WTC11 (cell line): ENCODE measurements around the gene NAT8L. TPM values are rescaled to one million over a fixed set of nuclear protein-coding genes. Genes with fewer than 3 reads are reported as not detected.

Experiments used
- ATAC-seq: fragments of 200-7000 bp; cut with Tn5 transposase; 2 replicates; pipeline ENCODE4 v1.10.0; 2021; ENCODE audit warnings: mild to moderate bottlenecking, moderate library complexity
- CTCF ChIA-PET: fragments of 300-600 bp; sonication (Branson Sonifier 250); formaldehyde crosslinking; loops from one replicate; lab custom pipeline; 2021; ENCODE audit warnings: antibody characterized with exemption; lab: Charles Lee
- POLR2A ChIA-PET: fragments of 350-600 bp; sonication (Branson Sonifier 250); formaldehyde crosslinking; loops from one replicate; lab custom pipeline; 2021; ENCODE audit warnings: antibody characterized with exemption; lab: Charles Lee
- DNase-seq: peaks from one replicate; pipeline ENCODE4 v3.0.0; 2021; ENCODE audit warnings: low spot score
- H3K27ac Mint-ChIP-seq: 2 replicates; pipeline ENCODE4 v1.8.0; 2021; ENCODE audit warnings: mixed read lengths
- H3K27me3 Mint-ChIP-seq: 2 replicates; pipeline ENCODE4 v1.8.0; 2021; ENCODE audit warnings: low read depth, mild to moderate bottlenecking, moderate library complexity, mixed read lengths
- H3K36me3 Mint-ChIP-seq: 2 replicates; pipeline ENCODE4 v1.8.0; 2021; ENCODE audit warnings: mixed read lengths
- H3K4me1 Mint-ChIP-seq: 2 replicates; pipeline ENCODE4 v1.8.0; 2022; ENCODE audit warnings: mixed read lengths
- H3K4me3 Mint-ChIP-seq: 2 replicates; pipeline ENCODE4 v1.8.0; 2021; ENCODE audit warnings: mild to moderate bottlenecking, moderate library complexity, mixed read lengths
- H3K9me3 Mint-ChIP-seq: 2 replicates; pipeline ENCODE4 v1.8.0; 2021; ENCODE audit warnings: mixed read lengths
- ATF1 ChIP-seq: sonication (generic); formaldehyde crosslinking; IDR thresholded peaks from 2 replicates; pipeline ENCODE4 v1.8.1; 2023; ENCODE audit warnings: mild to moderate bottlenecking, moderate library complexity, missing genetic modification reagents
- CBFB ChIP-seq: sonication (generic); formaldehyde crosslinking; IDR thresholded peaks from 2 replicates; pipeline ENCODE4 v1.8.1; 2022; ENCODE audit warnings: mild to moderate bottlenecking, low read depth, missing genetic modification reagents
- CREB1 ChIP-seq: sonication (generic); formaldehyde crosslinking; IDR thresholded peaks from 2 replicates; pipeline ENCODE4 v1.8.0; 2023; ENCODE audit warnings: mild to moderate bottlenecking, missing genetic modification reagents
- EMX1 ChIP-seq: fragments of 250-450 bp; sonication (Bioruptor Pico); IDR thresholded peaks from 2 replicates; pipeline ENCODE4 v1.8.0; 2021; ENCODE audit warnings: mild to moderate bottlenecking
- ESRRA ChIP-seq: sonication (generic); formaldehyde crosslinking; IDR thresholded peaks from 2 replicates; pipeline ENCODE4 v1.8.1; 2022; ENCODE audit warnings: mild to moderate bottlenecking, missing genetic modification reagents, borderline replicate concordance
- FOXP4 ChIP-seq: sonication (generic); formaldehyde crosslinking; IDR thresholded peaks from 2 replicates; pipeline ENCODE4 v1.8.0; 2022; ENCODE audit warnings: mild to moderate bottlenecking, missing genetic modification reagents
- GABPB1 ChIP-seq: sonication (generic); formaldehyde crosslinking; IDR thresholded peaks from 2 replicates; pipeline ENCODE4 v1.8.1; 2023; ENCODE audit warnings: mild to moderate bottlenecking, missing genetic modification reagents
- GTF2I ChIP-seq: fragments of 250-450 bp; sonication (Bioruptor Pico); conservative IDR thresholded peaks from 2 replicates; pipeline ENCODE4 v1.4.0; 2021; ENCODE audit warnings: mild to moderate bottlenecking
- JAZF1 ChIP-seq: fragments of 250-450 bp; sonication (Bioruptor Pico); IDR thresholded peaks from 2 replicates; pipeline ENCODE4 v1.9.0; 2021; ENCODE audit warnings: moderate library complexity, mild to moderate bottlenecking, inconsistent platforms
- NFE2L1 ChIP-seq: sonication (generic); formaldehyde crosslinking; IDR thresholded peaks from 2 replicates; pipeline ENCODE4 v1.8.1; 2023; ENCODE audit warnings: missing genetic modification reagents
- NFYB ChIP-seq: sonication (generic); formaldehyde crosslinking; conservative IDR thresholded peaks from 2 replicates; pipeline ENCODE4 v1.8.0; 2022; ENCODE audit warnings: low read depth, missing genetic modification reagents
- PREB ChIP-seq: sonication (generic); formaldehyde crosslinking; IDR thresholded peaks from 2 replicates; pipeline ENCODE4 v1.8.1; 2022; ENCODE audit warnings: mild to moderate bottlenecking, missing genetic modification reagents, moderate library complexity, borderline replicate concordance
- TEAD4 ChIP-seq: sonication (generic); formaldehyde crosslinking; IDR thresholded peaks from 2 replicates; pipeline ENCODE4 v1.8.0; 2022; ENCODE audit warnings: mild to moderate bottlenecking, missing genetic modification reagents
- ZBTB43 ChIP-seq: sonication (generic); formaldehyde crosslinking; IDR thresholded peaks from 2 replicates; pipeline ENCODE4 v1.8.1; 2023; ENCODE audit warnings: mild to moderate bottlenecking, missing genetic modification reagents
- ZNF317 ChIP-seq: sonication (generic); formaldehyde crosslinking; IDR thresholded peaks from 2 replicates; pipeline ENCODE4 v1.8.1; 2023; ENCODE audit warnings: low read depth, mild to moderate bottlenecking, moderate library complexity, missing genetic modification reagents, borderline replicate concordance
- ZNF396 ChIP-seq: fragments of 250-450 bp; sonication (Bioruptor Pico); IDR thresholded peaks from 2 replicates; pipeline ENCODE4 v1.8.0; 2021; ENCODE audit warnings: mild to moderate bottlenecking, moderate library complexity, borderline replicate concordance
- total RNA-seq: library from RNA; stranded (reverse); gene quantifications from 3 replicates; pipeline ENCODE4 v1.2.3, GENCODE V29; 2021
- TF ChIP-seq, protein P1 (sequence below): sonication (generic); formaldehyde crosslinking; IDR thresholded peaks from 2 replicates; pipeline ENCODE4 v1.8.0; 2022; ENCODE audit warnings: mild to moderate bottlenecking, missing genetic modification reagents
- TF ChIP-seq, protein P2 (sequence below): sonication (generic); formaldehyde crosslinking; IDR thresholded peaks from 2 replicates; pipeline ENCODE4 v1.8.1; 2023; ENCODE audit warnings: mild to moderate bottlenecking, missing genetic modification reagents, moderate library complexity
- TF ChIP-seq, protein P3 (sequence below): sonication (generic); formaldehyde crosslinking; IDR thresholded peaks from 2 replicates; pipeline ENCODE4 v1.8.1; 2022; ENCODE audit warnings: low read depth, mild to moderate bottlenecking, moderate library complexity, missing genetic modification reagents, borderline replicate concordance

Gene NAT8L
- total RNA-seq, 1 experiment from 2014 or later: 20.0 TPM

DNA sequence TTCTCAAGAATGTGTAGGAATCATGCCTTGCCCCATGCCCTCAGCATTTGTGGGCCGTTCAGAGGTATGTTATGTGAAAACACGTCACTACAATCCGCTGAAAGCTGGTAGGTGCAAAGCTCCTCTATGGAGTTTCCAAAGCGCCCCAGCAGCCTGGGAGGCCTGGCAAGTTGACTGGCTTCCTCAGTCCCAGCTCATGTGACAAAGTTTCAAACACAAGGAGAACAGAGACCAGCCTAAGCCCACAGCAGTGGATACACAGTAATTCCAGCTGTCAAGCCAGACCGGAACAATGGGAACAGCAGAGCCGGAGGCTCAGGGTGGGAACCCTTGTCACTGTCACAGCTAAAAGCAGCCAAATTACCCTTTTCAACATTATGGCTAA is 33.5 kb downstream of the NAT8L start (continued):
- TF ChIP-seq FOXP4 (CRISPR knock-in tag) (no peak), ATF1 (CRISPR knock-in tag) (no peak), ZNF317 (CRISPR knock-in tag) (no peak)
- TF ChIP-seq, protein P1, sequence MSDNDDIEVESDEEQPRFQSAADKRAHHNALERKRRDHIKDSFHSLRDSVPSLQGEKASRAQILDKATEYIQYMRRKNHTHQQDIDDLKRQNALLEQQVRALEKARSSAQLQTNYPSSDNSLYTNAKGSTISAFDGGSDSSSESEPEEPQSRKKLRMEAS: no peak
- TF ChIP-seq, all 79 proteins: peak for 0

DNA sequence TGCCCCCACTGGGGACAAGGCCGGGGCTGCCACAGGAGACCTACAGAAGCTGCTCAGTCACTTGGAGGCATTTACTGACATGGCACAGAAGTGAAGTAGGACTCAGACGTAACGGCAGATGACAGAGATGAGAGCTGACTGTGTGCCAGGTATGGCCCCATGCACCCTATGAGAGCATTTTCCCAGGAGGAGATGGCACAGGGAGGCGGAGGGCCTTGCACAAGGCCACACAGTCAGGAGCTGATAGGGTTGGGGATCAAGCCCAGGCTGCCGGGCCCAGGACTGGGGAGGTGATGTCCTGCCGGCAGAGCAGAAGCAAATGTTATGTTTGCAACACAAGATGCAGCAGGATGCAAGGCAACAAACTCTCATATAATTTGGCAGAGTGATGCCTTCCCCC is 34.1 kb downstream of the NAT8L start:
- ATAC-seq (no peak), DNase-seq (no peak)
- Mint-ChIP-seq H3K4me1 (no peaks in the 10 kb centered on the region), H3K27me3 (peaks cover 9% of the 10 kb centered on the region; the same call in 1 of the 2 replicates), H3K9me3 (peaks cover 9% of the 10 kb centered on the region), H3K27ac (no peak overlapping the region), H3K4me3 (no peak overlapping the region), H3K36me3 (peaks cover 7% of the 10 kb centered on the region)
- POLR2A ChIA-PET: interaction anchor here (0.7 kb wide), 1 partner anchor 246 kb away, joined by 3 read pairs; no protein-coding TSS in a partner anchor
- CTCF ChIA-PET: interaction anchor here (0.6 to 1.4 kb wide), 2 partner anchors 251 to 725 kb away, joined by 3 to 4 read pairs; no protein-coding TSS in a partner anchor
- TF ChIP-seq GTF2I (CRISPR knock-in tag): no peak
- TF ChIP-seq, protein P2, sequence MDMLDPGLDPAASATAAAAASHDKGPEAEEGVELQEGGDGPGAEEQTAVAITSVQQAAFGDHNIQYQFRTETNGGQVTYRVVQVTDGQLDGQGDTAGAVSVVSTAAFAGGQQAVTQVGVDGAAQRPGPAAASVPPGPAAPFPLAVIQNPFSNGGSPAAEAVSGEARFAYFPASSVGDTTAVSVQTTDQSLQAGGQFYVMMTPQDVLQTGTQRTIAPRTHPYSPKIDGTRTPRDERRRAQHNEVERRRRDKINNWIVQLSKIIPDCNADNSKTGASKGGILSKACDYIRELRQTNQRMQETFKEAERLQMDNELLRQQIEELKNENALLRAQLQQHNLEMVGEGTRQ (CRISPR knock-in tag): no peak
- TF ChIP-seq TEAD4 (CRISPR knock-in tag): no peak
- TF ChIP-seq, all 79 proteins: peak for 0

- H3K4me1 Mint-ChIP-seq: no peaks in the 10 kb centered on the region
- H3K4me3 Mint-ChIP-seq: no peak overlapping the region
- no peak for ATAC-seq
- ChIA-PET POLR2A (no interaction called here), CTCF (no interaction called here)
- peaks cover 9% of the 10 kb centered on the region; the same call in 1 of the 2 replicates for H3K27me3 Mint-ChIP-seq
- no peak overlapping the region for H3K27ac Mint-ChIP-seq
- DNase-seq: no peak
- peaks cover 9% of the 10 kb centered on the region for H3K9me3 Mint-ChIP-seq
- no peak for TF ChIP-seq GABPB1 (CRISPR knock-in tag)
- TF ChIP-seq ZNF396 (CRISPR knock-in tag): no peak
- TF ChIP-seq ESRRA (CRISPR knock-in tag): no peak
- peaks cover 7% of the 10 kb centered on the region for H3K36me3 Mint-ChIP-seq
Measured at GRCh38 chr4:2094545-2094944, 35.4 kb downstream of the NAT8L start.

DNA sequence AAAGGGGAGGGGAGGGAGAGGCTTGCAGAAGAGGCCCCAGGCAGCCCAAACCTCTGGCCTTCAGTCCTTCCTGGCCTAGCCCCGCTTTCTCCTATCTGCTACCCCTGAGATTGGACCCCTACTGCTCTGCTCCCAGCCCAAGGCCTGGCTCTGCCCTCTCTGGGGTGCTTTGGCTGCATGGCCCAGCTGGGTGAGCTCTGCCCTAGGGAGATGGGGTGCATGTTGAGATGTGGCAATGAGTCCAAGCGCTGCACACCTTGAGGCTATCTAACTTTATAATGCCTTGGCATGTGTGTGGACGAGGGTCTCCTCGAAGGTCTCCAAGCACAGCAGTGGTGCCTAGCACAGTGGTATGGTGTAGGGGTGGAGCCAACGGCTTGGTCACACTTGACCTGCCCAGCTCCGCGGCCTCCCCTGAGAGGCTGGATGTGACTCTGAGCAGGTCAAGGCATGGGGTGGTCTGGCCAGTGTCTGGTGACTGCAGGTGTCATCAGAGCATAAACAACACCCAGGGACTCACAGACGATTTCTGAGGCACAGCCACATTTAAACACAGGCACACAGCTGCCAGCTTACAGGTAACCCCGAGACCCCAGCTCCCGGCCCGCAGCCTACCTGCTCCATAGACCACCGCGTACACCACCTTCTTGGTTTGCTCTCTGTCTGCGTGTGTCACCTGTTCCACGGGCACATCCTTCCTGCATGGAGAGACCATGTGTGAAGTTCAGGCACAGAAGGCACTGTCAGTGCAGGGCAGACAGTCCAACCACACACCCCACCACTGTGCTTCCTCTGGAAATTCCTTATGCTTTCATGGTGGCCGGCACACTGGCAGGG is 36.3 kb downstream of the NAT8L start:
- ATAC-seq (no peak), DNase-seq (no peak)
- Mint-ChIP-seq H3K9me3 (peaks cover 9% of the 10 kb centered on the region), H3K27ac (no peak overlapping the region), H3K27me3 (peaks cover 9% of the 10 kb centered on the region; the same call in 1 of the 2 replicates), H3K4me1 (no peaks in the 10 kb centered on the region), H3K4me3 (no peak overlapping the region), H3K36me3 (peaks cover 7% of the 10 kb centered on the region)
- CTCF ChIA-PET: no interaction called here
- POLR2A ChIA-PET: interaction anchor here (0.9 kb wide), 1 partner anchor 11 kb away, joined by 3 read pairs; no protein-coding TSS in a partner anchor
- TF ChIP-seq, protein P1: no peak
- TF ChIP-seq EMX1 (no peak), FOXP4 (CRISPR knock-in tag) (no peak), ATF1 (CRISPR knock-in tag) (no peak), NFE2L1 (CRISPR knock-in tag) (no peak), JAZF1 (no peak), PREB (CRISPR knock-in tag) (no peak), CREB1 (CRISPR knock-in tag) (no peak), ZBTB43 (CRISPR knock-in tag) (no peak), CBFB (CRISPR knock-in tag) (no peak), NFYB (no peak), ZNF317 (CRISPR knock-in tag) (no peak)
- TF ChIP-seq, protein P3, sequence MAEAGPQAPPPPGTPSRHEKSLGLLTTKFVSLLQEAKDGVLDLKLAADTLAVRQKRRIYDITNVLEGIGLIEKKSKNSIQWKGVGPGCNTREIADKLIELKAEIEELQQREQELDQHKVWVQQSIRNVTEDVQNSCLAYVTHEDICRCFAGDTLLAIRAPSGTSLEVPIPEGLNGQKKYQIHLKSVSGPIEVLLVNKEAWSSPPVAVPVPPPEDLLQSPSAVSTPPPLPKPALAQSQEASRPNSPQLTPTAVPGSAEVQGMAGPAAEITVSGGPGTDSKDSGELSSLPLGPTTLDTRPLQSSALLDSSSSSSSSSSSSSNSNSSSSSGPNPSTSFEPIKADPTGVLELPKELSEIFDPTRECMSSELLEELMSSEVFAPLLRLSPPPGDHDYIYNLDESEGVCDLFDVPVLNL: no peak
